Measurements from ENCODE around the gene PSMG3. TPM values are rescaled to one million over a fixed set of nuclear protein-coding genes. Genes with fewer than 3 reads are reported as not detected.

Gene PSMG3
- total RNA-seq, 1 experiment from 2014 or later = 59.4 TPM

GRCh38 chr7:1557771-1558170 is 12.1 kb downstream of the PSMG3 start:
- Histone ChIP-seq H3K27me3 (ENCODE audit: control insufficient read depth, insufficient read depth, low read length) (no peaks in the 10 kb centered on the region), H3K36me3 (ENCODE audit: control insufficient read depth, insufficient read depth, low read length) (no peaks in the 10 kb centered on the region), H3K4me3 (ENCODE audit: low read depth in 2 of 2, low read length in 2 of 2) (no peak overlapping the region), H3K9me3 (ENCODE audit: control insufficient read depth, insufficient read depth, low read depth, low read length) (no peaks in the 10 kb centered on the region), H3K4me1 (ENCODE audit: control insufficient read depth, insufficient read depth, low read length) (peaks cover 38% of the 10 kb centered on the region), H3K27ac (ENCODE audit: low read length) (peak overlapping the region; percentile 37; the same call in 1 of the 2 replicates)
- no peak for DNase-seq (ENCODE audit: low read depth, low spot score)
- no peak for ATAC-seq
- intact Hi-C loops (cut with micrococcal nuclease; ENCODE audit: unreplicated experiment) = no loop called here
- POLR2A ChIA-PET = no interaction called here
- no peak for TF ChIP-seq TCF7L2 (IDR thresholded peaks at IDR 0.05; ENCODE audit: low read depth, low read length)
- no peak for TF ChIP-seq SIN3A (IDR thresholded peaks at IDR 0.05; ENCODE audit: borderline replicate concordance, insufficient read depth, low read depth, low read length)
- no peak for TF ChIP-seq POLR2AphosphoS5 (IDR thresholded peaks at IDR 0.05; ENCODE audit: low read depth, low read length)
- TF ChIP-seq REST (IDR thresholded peaks at IDR 0.05; ENCODE audit: insufficient read depth in 1 of 2, low read depth in 2 of 2, low read length in 1 of 2) = no peak; a peak in 1 of 4 replicates
- no peak for TF ChIP-seq CTCF (IDR thresholded peaks at IDR 0.05)
- in situ Hi-C loops (cut with HindIII; ENCODE audit: low pct_unique_long_range_greater_than_20kb, low sequenced_read_pairs) = no loop called here
- CTCF ChIA-PET = no interaction called here
- no TSS peak for BruUV-seq (replicated peaks)

- POLR2A ChIA-PET = no interaction called here
- Histone ChIP-seq H3K27me3 (ENCODE audit: control insufficient read depth, insufficient read depth, low read length) (no peaks in the 10 kb centered on the region), H3K27ac (ENCODE audit: low read length) (no peak overlapping the region), H3K36me3 (ENCODE audit: control insufficient read depth, insufficient read depth, low read length) (no peaks in the 10 kb centered on the region), H3K9me3 (ENCODE audit: control insufficient read depth, insufficient read depth, low read depth, low read length) (no peaks in the 10 kb centered on the region), H3K4me3 (ENCODE audit: low read depth in 2 of 2, low read length in 2 of 2) (no peak overlapping the region), H3K4me1 (ENCODE audit: control insufficient read depth, insufficient read depth, low read length) (peaks cover 38% of the 10 kb centered on the region)
- CTCF ChIA-PET = interaction anchor here (1.4 kb wide), 1 partner anchor 52 kb away, joined by 4 read pairs; no protein-coding TSS in a partner anchor
- BruUV-seq (replicated peaks) = no TSS peak
- DNase-seq (ENCODE audit: low read depth, low spot score) = no peak
- in situ Hi-C loops (cut with HindIII; ENCODE audit: low pct_unique_long_range_greater_than_20kb, low sequenced_read_pairs) (no loop called here), intact Hi-C loops (cut with micrococcal nuclease; ENCODE audit: unreplicated experiment) (no loop called here)
- ATAC-seq = no peak
- TF ChIP-seq REST (IDR thresholded peaks at IDR 0.05; ENCODE audit: insufficient read depth in 1 of 2, low read depth in 2 of 2, low read length in 1 of 2) (no peak), CTCF (IDR thresholded peaks at IDR 0.05) (no peak), POLR2AphosphoS5 (IDR thresholded peaks at IDR 0.05; ENCODE audit: low read depth, low read length) (no peak), SIN3A (IDR thresholded peaks at IDR 0.05; ENCODE audit: borderline replicate concordance, insufficient read depth, low read depth, low read length) (no peak), TCF7L2 (IDR thresholded peaks at IDR 0.05; ENCODE audit: low read depth, low read length) (no peak)
Measured at GRCh38 chr7:1557006-1557405, 12.8 kb downstream of the PSMG3 start.

All from Panc1 (cell line).